GM18517 (cell line): ENCODE measurements around the gene TRIM8.

Experiments
- ATAC-seq: cut with Tn5 transposase; IDR thresholded peaks from one replicate; pipeline ENCODE4 v1.9.1; 2021; ENCODE audit warnings: mild to moderate bottlenecking, moderate library complexity; ENCODE audit not compliant: unreplicated experiment

TRIM8 gene

GRCh38 chr10:102631525-102632393, 12.5 kb upstream of the TRIM8 start:
- ATAC-seq, result no peak

- ATAC-seq, result no peak
These were observed 11.7 kb upstream of the TRIM8 start for GRCh38 chr10:102632394-102633111.

- ATAC-seq, result no peak
These were observed 11.0 kb upstream of the TRIM8 start for GRCh38 chr10:102633287-102633686.

- no peak for ATAC-seq
These were observed 10.4 kb upstream of the TRIM8 start for GRCh38 chr10:102633848-102634247.

GRCh38 chr10:102634686-102635085, 9.6 kb upstream of the TRIM8 start:
- ATAC-seq, result no peak

GRCh38 chr10:102635377-102635776, 8.9 kb upstream of the TRIM8 start:
- no peak for ATAC-seq

GRCh38 chr10:102639537-102639936, 4.7 kb upstream of the TRIM8 start:
- no peak for ATAC-seq

GRCh38 chr10:102641402-102641801, 2.9 kb upstream of the TRIM8 start:
- no peak for ATAC-seq

- peak; percentile 39 for ATAC-seq
These were observed 2.2 kb upstream of the TRIM8 start for GRCh38 chr10:102641880-102642735.

GRCh38 chr10:102642736-102643335, 1.4 kb upstream of the TRIM8 start:
- ATAC-seq, result no peak

GRCh38 chr10:102643336-102644065, 778 bp upstream of the TRIM8 start:
- no peak for ATAC-seq

GRCh38 chr10:102644646-102645387, 538 bp downstream of the TRIM8 start:
- ATAC-seq, result no peak

GRCh38 chr10:102645388-102645740, 1.1 kb downstream of the TRIM8 start:
- ATAC-seq, result no peak

- ATAC-seq, result peak; percentile 26
These were observed 1.7 kb downstream of the TRIM8 start for GRCh38 chr10:102645741-102646609.

GRCh38 chr10:102646610-102647442, 2.5 kb downstream of the TRIM8 start:
- no peak for ATAC-seq

- no peak for ATAC-seq
These were observed 3.4 kb downstream of the TRIM8 start for GRCh38 chr10:102647443-102648268.
